ENCODE data around the gene ATRNL1.

DNA sequence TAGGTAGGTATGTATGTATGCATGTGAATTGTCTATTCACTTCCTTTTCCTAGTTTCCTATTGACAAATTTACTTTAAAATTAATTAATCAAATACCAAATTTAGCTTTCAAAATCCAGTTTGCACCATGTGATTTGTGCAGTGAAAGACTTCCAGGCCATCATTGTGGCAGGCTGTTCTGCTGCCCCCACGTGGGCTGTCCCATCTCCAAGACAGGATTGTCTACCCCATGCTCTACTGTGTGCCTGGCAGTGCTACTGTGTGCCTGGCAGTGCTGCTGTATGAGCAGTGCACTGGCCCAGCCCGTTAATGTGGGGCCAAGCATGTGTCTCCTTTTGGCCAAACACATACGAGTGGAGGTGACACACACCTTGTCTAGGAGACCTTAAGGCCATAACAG is 805.1 kb downstream of the ATRNL1 start:
- TF ChIP-seq, protein P1, sequence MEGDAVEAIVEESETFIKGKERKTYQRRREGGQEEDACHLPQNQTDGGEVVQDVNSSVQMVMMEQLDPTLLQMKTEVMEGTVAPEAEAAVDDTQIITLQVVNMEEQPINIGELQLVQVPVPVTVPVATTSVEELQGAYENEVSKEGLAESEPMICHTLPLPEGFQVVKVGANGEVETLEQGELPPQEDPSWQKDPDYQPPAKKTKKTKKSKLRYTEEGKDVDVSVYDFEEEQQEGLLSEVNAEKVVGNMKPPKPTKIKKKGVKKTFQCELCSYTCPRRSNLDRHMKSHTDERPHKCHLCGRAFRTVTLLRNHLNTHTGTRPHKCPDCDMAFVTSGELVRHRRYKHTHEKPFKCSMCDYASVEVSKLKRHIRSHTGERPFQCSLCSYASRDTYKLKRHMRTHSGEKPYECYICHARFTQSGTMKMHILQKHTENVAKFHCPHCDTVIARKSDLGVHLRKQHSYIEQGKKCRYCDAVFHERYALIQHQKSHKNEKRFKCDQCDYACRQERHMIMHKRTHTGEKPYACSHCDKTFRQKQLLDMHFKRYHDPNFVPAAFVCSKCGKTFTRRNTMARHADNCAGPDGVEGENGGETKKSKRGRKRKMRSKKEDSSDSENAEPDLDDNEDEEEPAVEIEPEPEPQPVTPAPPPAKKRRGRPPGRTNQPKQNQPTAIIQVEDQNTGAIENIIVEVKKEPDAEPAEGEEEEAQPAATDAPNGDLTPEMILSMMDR (IDR thresholded peaks at IDR 0.05; ENCODE audit: low read depth, low read length), result no peak
- TF ChIP-seq EZH2phosphoT487 (IDR thresholded peaks at IDR 0.05; ENCODE audit: low read depth), result no peak
